GM18909 (cell line): ENCODE results near the gene CD276.
"Not testable (repeated sequence)": the region's sequence is repeated elsewhere in the genome, so short reads cannot be mapped to it uniquely, and the experiment has no call there.

ENCODE experiments used
- ATAC-seq: cut with Tn5 transposase; IDR thresholded peaks from one replicate; pipeline ENCODE4 v1.9.1; 2021; ENCODE audit warnings: mild to moderate bottlenecking; ENCODE audit not compliant: unreplicated experiment, poor library complexity

The CD276 gene

DNA sequence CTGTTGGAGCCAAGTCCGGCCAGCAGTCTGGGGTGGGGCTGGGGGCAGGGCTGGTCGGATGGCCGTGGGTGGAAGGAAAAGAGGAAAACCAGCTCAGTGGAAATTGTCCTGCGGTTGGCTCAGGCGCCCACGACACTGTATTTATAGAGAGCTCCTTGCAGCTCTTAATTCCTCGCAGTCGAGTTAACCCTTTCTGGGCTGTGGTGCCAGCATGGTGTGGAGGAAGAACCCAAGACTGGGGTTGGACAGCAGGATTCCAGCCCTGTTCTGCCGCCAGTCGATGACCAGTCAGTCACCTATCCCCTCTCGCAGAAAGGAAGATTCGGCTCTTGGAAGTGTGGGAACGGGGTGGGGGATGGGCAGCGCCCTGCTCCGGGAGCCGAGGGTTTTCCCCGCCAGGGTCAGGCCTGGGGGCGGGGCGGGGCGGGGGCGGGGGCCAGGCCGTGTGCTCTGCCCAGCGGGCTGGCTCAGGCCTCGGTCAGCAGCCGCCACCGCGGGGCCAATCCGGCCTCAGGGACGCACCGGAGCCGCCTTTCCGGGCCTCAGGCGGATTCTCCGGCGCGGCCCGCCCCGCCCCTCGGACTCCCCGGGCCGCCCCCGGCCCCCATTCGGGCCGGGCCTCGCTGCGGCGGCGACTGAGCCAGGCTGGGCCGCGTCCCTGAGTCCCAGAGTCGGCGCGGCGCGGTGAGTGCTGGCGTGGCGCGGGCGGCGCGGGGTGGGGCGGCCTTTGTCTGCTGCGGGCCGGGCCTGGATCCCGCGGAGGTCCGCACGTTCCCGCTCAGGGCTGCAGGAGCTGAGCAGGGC lies at the start of gene CD276:
CD276 (plus strand) TSS at position 607 of the 804 bp plus-strand sequence. CDS start 15,257 bp downstream, outside the sequence.
- no peak for ATAC-seq

DNA sequence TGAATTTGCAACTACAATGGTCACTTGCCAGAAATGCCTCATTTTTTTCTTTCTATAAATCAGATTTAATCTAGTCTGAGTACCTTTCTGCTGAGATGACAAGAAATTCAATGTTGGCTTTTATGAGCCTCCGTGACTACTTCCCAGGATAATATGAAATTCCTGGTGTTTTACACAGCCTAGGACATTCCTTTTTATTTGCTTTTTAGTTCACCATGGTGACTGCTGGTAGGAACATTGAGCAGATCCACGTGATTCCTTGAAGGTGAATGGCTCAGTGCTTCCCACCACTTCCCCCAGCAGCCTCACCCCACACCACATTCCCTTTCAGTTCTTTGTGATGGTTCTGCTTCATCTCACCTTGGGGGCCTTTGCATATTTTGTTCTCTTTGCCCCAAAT lies 46.7 kb upstream of the CD276 start:
- no peak for ATAC-seq

GRCh38 chr15:73639464-73639863 lies 44.7 kb upstream of the CD276 start:
- not testable (repeated sequence) for ATAC-seq

DNA sequence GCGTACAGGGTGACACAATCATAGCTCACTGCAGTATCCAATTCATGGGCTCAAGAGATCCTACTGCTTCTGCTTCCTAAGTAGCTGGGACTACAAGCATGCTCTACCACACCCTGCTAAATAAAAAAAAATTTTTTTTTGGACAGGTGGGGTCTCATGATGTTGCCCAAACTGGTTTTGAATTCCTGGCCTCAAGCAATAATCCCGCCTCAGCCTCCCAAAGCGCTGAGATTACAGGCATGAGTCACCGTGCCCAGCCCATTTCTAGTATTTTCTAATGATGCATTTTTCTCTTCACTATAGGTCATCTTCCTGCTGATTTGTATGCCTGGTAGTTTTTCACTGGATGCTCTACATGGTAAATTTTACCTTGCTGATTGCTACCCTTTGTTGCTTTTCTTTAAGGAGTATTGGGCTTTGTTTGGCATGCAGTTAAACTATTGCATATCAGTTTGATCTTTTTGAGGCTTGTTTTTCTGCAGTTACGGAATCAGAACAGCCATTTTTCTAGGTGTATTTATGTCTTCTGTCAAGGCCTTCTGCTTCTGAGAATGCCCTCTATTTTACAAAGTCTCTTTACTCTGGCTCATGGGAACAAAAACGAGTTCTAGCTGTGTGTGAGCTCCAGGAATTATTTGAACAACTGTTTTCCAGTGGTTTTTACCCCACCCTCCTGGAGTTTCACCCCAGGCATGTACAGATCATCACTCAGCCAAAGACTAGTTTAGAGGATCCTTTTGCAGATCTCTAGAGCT lies 36.7 kb upstream of the CD276 start:
- no peak for ATAC-seq

DNA sequence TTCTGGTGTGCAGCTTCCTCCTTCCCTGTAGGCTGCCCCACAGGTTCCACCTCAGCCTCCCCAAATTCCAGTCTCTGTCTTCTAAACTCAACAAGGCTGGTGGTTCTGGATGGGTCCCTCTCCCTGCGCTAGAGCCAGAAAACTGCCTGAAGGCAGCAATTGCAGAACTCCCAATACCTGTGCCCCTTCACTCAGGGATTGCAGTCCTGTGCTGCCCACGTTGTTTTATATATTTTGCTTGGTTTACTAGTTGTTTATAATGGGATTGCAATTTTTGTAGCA lies 36.2 kb upstream of the CD276 start:
- ATAC-seq, result no peak

DNA sequence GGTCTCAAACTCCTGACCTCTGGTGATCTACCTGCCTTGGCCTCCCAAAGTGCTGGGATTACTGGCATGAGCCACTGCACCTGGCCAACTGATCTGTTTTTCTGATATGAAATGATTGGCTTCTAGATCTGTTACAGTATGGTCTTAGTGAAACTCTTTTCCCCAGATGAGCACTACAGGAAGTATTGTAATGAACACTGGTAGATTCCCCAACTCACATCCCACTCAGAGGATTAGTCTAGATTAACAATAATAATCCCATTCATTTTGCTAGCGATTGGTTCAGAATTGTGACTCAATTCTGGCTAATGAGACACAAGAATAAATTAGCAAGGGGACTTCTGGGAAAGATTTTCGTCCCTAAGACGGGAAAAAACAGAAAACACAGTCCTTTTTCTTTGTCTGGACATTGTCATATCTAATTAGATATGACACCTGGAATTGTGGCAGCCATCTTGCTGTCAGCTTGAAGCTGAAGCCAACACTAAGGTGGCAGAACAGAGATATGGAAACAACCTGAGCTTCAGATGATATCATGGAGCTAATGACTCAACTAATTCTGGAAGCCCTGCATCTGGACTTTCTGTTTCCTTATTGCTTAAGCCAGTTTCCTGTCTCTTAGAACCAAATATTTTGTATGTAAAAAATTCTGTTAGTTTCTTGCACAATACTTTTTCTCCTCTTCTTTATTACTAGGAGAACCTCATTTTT lies 33.6 kb upstream of the CD276 start:
- ATAC-seq, result no peak

DNA sequence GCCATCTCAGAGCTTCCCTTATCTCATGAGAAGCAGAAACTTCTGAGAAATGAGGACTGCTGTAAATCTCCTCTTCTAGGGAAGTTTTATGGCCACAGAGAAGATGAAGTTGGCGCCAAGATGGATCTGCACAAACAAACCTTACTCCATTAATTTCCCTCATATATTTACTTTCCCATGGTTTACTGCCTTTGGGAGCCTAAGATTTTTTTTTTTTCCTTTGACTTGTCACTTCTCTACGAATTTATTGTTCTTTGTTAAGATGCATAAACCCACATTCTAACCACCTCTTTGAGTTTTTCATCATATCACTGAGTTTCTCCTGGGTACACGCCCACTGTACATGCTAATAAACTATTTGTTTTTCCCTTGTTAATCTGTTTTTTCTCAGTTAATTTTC lies 29.5 kb upstream of the CD276 start:
- no peak for ATAC-seq

DNA sequence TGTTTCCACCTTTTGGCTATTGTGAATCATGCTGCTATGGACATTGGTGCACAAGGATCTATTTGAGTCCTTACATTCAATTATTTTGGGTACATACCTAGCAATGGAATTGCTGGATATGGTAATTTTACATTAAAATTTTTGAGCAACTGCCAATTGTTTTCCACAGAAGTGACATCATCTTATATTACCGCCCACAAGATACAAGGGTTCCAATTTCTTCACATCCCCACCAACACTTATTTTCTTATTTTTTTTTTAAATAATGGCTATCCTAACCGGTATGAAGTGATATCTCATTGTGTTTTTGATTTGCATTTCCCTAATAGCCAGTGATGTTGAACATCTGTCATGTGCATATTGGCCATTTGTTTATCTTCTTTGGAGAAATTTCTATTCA lies 28.5 kb upstream of the CD276 start:
- ATAC-seq, result no peak

DNA sequence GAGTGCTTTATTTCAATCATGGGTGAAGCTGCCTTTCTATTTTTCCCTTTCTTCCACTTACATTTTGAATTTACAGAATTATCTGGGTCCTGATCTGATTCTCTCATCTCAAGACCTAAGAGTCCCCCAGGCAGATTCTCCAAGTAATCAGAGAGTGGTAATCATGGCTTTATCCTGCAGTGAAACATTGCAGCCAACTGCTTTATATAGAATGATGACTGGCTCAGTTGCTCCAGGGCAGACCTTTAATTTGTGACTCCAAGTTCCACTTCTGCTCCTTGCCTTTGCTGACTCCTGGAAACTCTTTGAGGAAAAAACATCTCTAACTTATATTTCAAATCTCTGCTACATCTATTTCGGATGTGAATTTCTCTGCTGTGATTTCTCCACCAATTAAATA lies 25.5 kb upstream of the CD276 start:
- no peak for ATAC-seq

- no peak for ATAC-seq
Observed at GRCh38 chr15:73660455-73660854, 23.7 kb upstream of the CD276 start.

- no peak for ATAC-seq
Observed at GRCh38 chr15:73674587-73674986, 9.6 kb upstream of the CD276 start.

DNA sequence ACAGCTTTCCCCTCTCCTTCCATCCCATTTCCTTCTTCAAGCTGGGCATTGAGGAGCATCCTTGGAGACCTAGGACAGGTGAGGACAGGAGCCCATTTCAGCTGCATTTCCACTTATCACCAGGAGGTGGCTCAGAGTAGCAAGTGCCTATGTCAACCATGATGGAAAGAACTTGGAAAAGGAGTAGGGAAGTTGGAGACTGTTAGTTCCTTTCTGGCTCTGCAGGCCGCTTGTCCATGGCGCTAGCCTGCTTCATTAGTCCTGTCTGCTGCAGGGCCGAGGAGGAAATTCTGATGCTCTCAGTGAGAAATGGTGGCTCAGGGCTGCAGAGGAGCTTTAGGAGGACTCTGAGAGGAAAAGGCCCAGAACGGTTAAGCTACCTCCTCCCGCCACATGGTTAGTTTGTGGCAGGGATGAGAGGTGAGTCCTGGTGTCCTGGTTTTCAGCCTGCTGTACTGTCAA lies 7.0 kb upstream of the CD276 start:
- no peak for ATAC-seq

GRCh38 chr15:73677733-73678132 lies 6.5 kb upstream of the CD276 start:
- ATAC-seq, result no peak

- no peak for ATAC-seq
Observed at GRCh38 chr15:73678498-73678897, 5.7 kb upstream of the CD276 start.

GRCh38 chr15:73679180-73679579 lies 5.0 kb upstream of the CD276 start:
- no peak for ATAC-seq

DNA sequence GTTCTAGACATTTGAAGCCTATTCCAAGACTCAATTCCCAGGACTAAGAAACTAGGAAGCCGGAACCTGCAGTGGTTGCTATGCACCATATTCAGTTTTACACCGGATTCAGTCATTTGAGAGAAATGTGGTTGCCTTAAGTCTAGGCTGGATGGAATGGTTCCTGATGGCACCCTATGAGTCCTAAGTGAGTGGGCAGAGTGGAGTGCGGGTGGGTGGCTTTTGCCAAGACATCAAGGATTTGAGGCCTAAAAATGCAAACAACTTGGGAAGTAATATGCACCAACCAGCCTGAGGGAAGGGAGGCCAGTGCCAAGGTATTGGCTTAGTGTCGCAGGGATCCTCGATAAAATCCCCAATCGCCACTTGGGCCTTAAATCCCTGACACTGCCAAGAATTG lies 4.2 kb upstream of the CD276 start:
- ATAC-seq, result no peak

DNA sequence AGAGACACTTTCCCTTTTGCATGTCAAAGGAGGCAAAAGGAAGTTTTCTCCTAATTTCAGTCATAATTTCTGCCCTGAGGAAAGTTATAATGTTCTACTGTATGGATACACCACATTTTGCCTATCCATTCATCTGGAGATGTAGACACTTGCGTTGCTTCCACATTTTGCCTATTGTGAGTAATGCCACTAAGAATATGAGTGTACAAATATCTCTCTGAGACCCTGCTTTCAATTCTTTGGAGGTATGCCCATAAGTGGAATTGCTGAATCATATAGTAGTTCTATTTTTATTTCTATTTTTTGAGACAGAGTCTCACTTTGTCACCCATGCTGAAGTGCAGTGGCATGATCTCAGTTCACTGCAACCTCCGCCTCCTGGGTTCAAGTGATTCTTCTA lies 3.6 kb upstream of the CD276 start:
- ATAC-seq, result no peak

GRCh38 chr15:73681063-73681462 lies 3.1 kb upstream of the CD276 start:
- no peak for ATAC-seq

GRCh38 chr15:73681856-73682599 lies 2.2 kb upstream of the CD276 start:
- no peak for ATAC-seq

DNA sequence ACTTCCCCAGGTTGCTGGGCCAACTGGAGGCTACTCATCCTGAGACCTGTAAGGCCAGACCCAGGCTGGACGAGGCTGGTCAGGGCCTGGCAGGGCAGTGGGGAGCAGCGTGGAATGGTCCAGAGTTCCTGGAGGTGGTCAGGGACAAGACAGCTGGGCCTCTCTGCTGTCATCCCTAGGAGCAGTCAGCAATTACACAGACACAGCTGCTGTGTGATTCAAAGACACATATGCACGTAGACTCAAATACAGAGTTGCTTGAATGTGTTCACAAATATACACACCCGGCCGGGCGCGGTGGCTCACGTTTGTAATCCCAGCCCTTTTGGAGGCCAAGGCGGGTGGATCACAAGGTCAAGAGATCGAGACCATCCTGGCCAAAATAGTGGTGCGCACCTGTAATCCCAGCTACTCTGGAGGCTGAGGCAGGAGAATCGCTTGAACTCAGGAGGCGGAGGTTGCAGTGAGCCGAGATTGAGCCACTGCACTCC lies 1.5 kb upstream of the CD276 start:
- ATAC-seq, result no peak
